OCI-LY1 (cell line): ENCODE results near the gene CDH2.

ENCODE experiments used
- H2AFZ ChIP-seq: fragments of 200-600 bp; sonication (generic), shearing (Covaris generic); 2 replicates; pipeline ENCODE4 v1.6.0; 2014; ENCODE audit warnings: antibody characterized with exemption, mild to moderate bottlenecking, low read length
- H3F3A ChIP-seq: fragments of 200-600 bp; sonication (generic), shearing (Covaris generic); 2 replicates; pipeline ENCODE4 v1.6.0; 2014; ENCODE audit warnings: mild to moderate bottlenecking, antibody characterized with exemption, low read length, moderate library complexity; ENCODE audit not compliant: insufficient read depth
- H3K27ac ChIP-seq: fragments of 200-600 bp; sonication (generic); 2 replicates; pipeline ENCODE4 v1.5.1; 2014; ENCODE audit warnings: low read length, mixed run types, mild to moderate bottlenecking, low read depth; ENCODE audit not compliant: poor library complexity, severe bottlenecking
- H3K27me3 ChIP-seq: fragments of 200-600 bp; sonication (generic); 2 replicates; pipeline ENCODE4 v1.6.0; 2014; ENCODE audit warnings: antibody characterized with exemption, mild to moderate bottlenecking, low read length, moderate library complexity; ENCODE audit not compliant: insufficient read depth
- H3K36me3 ChIP-seq: fragments of 200-600 bp; sonication (generic); 2 replicates; pipeline ENCODE4 v1.6.1; 2014; ENCODE audit warnings: mild to moderate bottlenecking, antibody characterized with exemption, low read length, moderate library complexity, mixed read lengths; ENCODE audit not compliant: insufficient read depth
- H3K4me1 ChIP-seq: fragments of 200-600 bp; sonication (generic); 2 replicates; pipeline ENCODE4 v1.5.1; 2014; ENCODE audit warnings: mild to moderate bottlenecking, low read length, moderate library complexity; ENCODE audit not compliant: insufficient read depth, severe bottlenecking
- H3K4me2 ChIP-seq: fragments of 200-600 bp; sonication (generic), shearing (Covaris generic); 2 replicates; pipeline ENCODE4 v1.6.1; 2014; ENCODE audit warnings: low read length
- H3K4me3 ChIP-seq: fragments of 200-600 bp; sonication (generic); 2 replicates; pipeline ENCODE4 v1.5.1; 2014; ENCODE audit warnings: low read length, low read depth, mild to moderate bottlenecking, mixed read lengths; ENCODE audit not compliant: poor library complexity, severe bottlenecking
- H3K79me2 ChIP-seq: fragments of 200-600 bp; shearing (Covaris generic); 2 replicates; pipeline ENCODE4 v1.6.1; 2016; ENCODE audit warnings: mixed run types, low read length, mixed read lengths; ENCODE audit not compliant: insufficient read depth
- H3K9ac ChIP-seq: fragments of 200-600 bp; sonication (generic), shearing (Covaris generic); 2 replicates; pipeline ENCODE4 v1.6.1; 2014; ENCODE audit warnings: mild to moderate bottlenecking, low read length, mixed read lengths
- H3K9me2 ChIP-seq: fragments of 200-600 bp; sonication (generic), shearing (Covaris generic); 2 replicates; pipeline ENCODE4 v1.6.1; 2014; ENCODE audit warnings: low read depth, mild to moderate bottlenecking, low read length, mixed read lengths
- H3K9me3 ChIP-seq: fragments of 200-600 bp; shearing (Covaris generic); 2 replicates; pipeline ENCODE4 v1.6.1; 2014; ENCODE audit warnings: low read length, mixed read lengths
- H4K20me1 ChIP-seq: fragments of 200-600 bp; sonication (generic), shearing (Covaris generic); 2 replicates; pipeline ENCODE4 v1.6.0; 2016; ENCODE audit warnings: mild to moderate bottlenecking, low read length; ENCODE audit not compliant: insufficient read depth
- CTCF ChIP-seq: fragments of 200-600 bp; sonication (generic), shearing (Covaris generic); IDR thresholded peaks from 2 replicates; pipeline ENCODE4 v1.5.1; 2017; ENCODE audit warnings: mild to moderate bottlenecking, antibody characterized with exemption, low read length, moderate library complexity, mixed read lengths
- EZH2 ChIP-seq: fragments of 200-600 bp; sonication (generic), shearing (Covaris generic); IDR thresholded peaks from 2 replicates; pipeline ENCODE4 v1.8.0; 2017; ENCODE audit warnings: borderline replicate concordance, mixed run types, mild to moderate bottlenecking, antibody characterized with exemption, low read length, moderate library complexity, mixed read lengths

The CDH2 gene

GRCh38 chr18:28074076-28074475 lies 102.9 kb downstream of the CDH2 start:
- TF ChIP-seq CTCF = no peak
- no peak for TF ChIP-seq EZH2
- Histone ChIP-seq H3K27ac (no peak overlapping the region), H3K79me2 (no peaks in the 10 kb centered on the region), H2AFZ (no peak overlapping the region), H3K27me3 (no peaks in the 10 kb centered on the region), H3F3A (no peaks in the 10 kb centered on the region), H3K9me3 (no peaks in the 10 kb centered on the region), H3K36me3 (no peaks in the 10 kb centered on the region), H3K9ac (no peak overlapping the region), H3K9me2 (no peaks in the 10 kb centered on the region), H3K4me3 (no peak overlapping the region), H3K4me1 (no peaks in the 10 kb centered on the region), H4K20me1 (no peaks in the 10 kb centered on the region), H3K4me2 (no peak overlapping the region)

DNA sequence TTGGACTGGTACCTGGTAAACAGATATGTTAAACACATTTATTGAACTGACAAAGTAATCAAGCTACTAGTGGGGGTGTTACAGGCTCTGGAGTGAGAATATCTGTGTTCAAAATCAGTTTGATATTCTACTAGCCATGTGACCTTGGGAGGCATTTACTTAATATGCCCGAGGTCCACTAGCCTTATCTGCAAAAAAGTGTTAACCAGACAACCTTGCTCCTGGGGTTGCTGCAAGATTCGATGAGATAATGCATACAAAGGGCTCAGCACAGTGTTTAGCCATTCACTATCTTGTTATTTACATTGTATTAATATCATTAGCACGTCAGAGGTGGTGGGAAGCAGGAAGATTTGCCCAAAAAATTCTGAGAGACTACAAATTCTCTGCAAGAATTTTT lies 103.3 kb downstream of the CDH2 start:
- Histone ChIP-seq H3K9me3 (no peaks in the 10 kb centered on the region), H3K27ac (no peak overlapping the region), H3K4me3 (no peak overlapping the region), H3K27me3 (no peaks in the 10 kb centered on the region), H3K4me2 (no peak overlapping the region), H3K4me1 (no peaks in the 10 kb centered on the region), H3F3A (no peaks in the 10 kb centered on the region), H3K36me3 (no peaks in the 10 kb centered on the region), H3K9me2 (no peaks in the 10 kb centered on the region), H2AFZ (no peak overlapping the region), H3K79me2 (no peaks in the 10 kb centered on the region), H4K20me1 (no peaks in the 10 kb centered on the region), H3K9ac (no peak overlapping the region)
- no peak for TF ChIP-seq CTCF
- TF ChIP-seq EZH2 = no peak

- no peaks in the 10 kb centered on the region for H3K9me3 ChIP-seq
- H3K4me3 ChIP-seq = no peak overlapping the region
- H3F3A ChIP-seq = no peaks in the 10 kb centered on the region
- H2AFZ ChIP-seq = no peak overlapping the region
- H4K20me1 ChIP-seq = no peaks in the 10 kb centered on the region
- TF ChIP-seq EZH2 = no peak
- no peak for TF ChIP-seq CTCF
- H3K27me3 ChIP-seq = no peaks in the 10 kb centered on the region
- H3K9me2 ChIP-seq = no peaks in the 10 kb centered on the region
- no peak overlapping the region for H3K27ac ChIP-seq
- H3K4me1 ChIP-seq = no peaks in the 10 kb centered on the region
- no peaks in the 10 kb centered on the region for H3K36me3 ChIP-seq
- no peak overlapping the region for H3K9ac ChIP-seq
- H3K79me2 ChIP-seq = no peaks in the 10 kb centered on the region
- H3K4me2 ChIP-seq = no peak overlapping the region
Measured at GRCh38 chr18:28071199-28071598, 105.7 kb downstream of the CDH2 start.
